HFFc6 (cell line): ENCODE results near the gene PRRX2. TPM values are rescaled to one million over a fixed set of nuclear protein-coding genes. Genes with fewer than 3 reads are reported as not detected.
"Not testable (repeated sequence)": the region's sequence is repeated elsewhere in the genome, so short reads cannot be mapped to it uniquely, and the experiment has no call there.

Experiments
- DNase-seq: peaks from one replicate; pipeline ENCODE4 v3.0.0-alpha.2; 2018
- H3K27ac Mint-ChIP-seq: 2 replicates; pipeline ENCODE4 v1.8.0; 2020; ENCODE audit warnings: mild to moderate bottlenecking, mixed read lengths
- H3K27me3 Mint-ChIP-seq: 2 replicates; pipeline ENCODE4 v1.8.0; 2021; ENCODE audit warnings: mild to moderate bottlenecking, moderate library complexity, mixed read lengths; ENCODE audit not compliant: insufficient read depth
- H3K36me3 Mint-ChIP-seq: 2 replicates; pipeline ENCODE4 v1.8.0; 2021; ENCODE audit warnings: low read depth, mixed read lengths
- H3K4me1 Mint-ChIP-seq: 2 replicates; pipeline ENCODE4 v1.8.0; 2020; ENCODE audit warnings: low read depth, mixed read lengths
- H3K4me3 Mint-ChIP-seq: 2 replicates; pipeline ENCODE4 v1.8.0; 2020; ENCODE audit warnings: mild to moderate bottlenecking, moderate library complexity, mixed read lengths
- H3K9me3 Mint-ChIP-seq: 2 replicates; pipeline ENCODE4 v1.8.0; 2020; ENCODE audit warnings: mild to moderate bottlenecking, mixed read lengths
- total RNA-seq, 6 experiments: library from RNA; stranded (reverse); fragmentation: NEBNext Ultra II Directional; extraction: Animal tissue kit (Norgen Biotek cat#: 25700); gene quantifications; 2 replicates in 1 of 6; 3 replicates in 5 of 6; pipeline ENCODE4 v1.2.3, GENCODE V29; 2021
- TF ChIP-seq, protein P1 (sequence below): fragments of 200-600 bp; sonication (generic); IDR thresholded peaks from 2 replicates; pipeline ENCODE4 v1.5.0; 2021; ENCODE audit warnings: antibody characterized with exemption, mild to moderate bottlenecking

The PRRX2 gene
- total RNA-seq, 6 experiments from 2014 or later = 34.0 to 113 (median 102) TPM

DNA sequence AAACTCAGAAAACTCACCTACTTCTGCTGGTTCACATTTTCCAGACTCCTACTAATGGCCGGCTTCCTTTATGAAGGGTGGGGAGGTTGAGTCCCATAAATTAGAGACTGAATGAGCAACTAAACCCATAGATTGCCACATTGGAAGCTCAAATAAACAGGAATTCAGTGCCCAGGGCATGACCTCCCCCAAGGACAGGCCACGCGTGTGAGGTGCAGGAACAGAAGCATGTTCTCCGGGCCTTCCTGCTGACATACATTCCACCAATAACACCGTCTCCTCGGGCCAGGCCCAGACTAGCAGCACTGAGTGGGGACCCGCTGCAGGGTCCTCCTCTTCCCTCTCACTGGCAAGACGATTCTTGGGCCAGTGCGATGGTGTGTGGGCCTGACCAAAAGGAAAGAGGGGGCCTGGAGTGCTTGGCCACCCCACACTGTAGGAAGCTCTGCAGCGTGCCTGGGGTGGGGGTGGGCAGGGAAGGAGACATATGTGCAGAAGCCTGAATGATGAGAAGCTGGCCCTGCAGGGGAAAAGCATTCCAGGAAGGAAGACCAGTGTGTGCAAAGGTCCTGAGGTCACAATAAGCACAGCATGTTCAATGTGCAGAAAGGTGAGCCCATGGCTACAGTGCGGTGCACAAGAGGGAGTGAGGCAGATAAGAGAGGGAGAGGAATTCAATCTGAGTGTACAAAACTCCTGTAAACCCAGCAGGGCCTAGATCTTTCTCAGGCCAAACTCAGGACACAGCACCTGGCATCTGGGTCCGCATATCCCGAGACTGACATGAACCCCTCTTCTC lies 75.4 kb downstream of the PRRX2 start:
- TF ChIP-seq, protein P1, sequence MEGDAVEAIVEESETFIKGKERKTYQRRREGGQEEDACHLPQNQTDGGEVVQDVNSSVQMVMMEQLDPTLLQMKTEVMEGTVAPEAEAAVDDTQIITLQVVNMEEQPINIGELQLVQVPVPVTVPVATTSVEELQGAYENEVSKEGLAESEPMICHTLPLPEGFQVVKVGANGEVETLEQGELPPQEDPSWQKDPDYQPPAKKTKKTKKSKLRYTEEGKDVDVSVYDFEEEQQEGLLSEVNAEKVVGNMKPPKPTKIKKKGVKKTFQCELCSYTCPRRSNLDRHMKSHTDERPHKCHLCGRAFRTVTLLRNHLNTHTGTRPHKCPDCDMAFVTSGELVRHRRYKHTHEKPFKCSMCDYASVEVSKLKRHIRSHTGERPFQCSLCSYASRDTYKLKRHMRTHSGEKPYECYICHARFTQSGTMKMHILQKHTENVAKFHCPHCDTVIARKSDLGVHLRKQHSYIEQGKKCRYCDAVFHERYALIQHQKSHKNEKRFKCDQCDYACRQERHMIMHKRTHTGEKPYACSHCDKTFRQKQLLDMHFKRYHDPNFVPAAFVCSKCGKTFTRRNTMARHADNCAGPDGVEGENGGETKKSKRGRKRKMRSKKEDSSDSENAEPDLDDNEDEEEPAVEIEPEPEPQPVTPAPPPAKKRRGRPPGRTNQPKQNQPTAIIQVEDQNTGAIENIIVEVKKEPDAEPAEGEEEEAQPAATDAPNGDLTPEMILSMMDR = no peak
- peaks cover 15% of the 10 kb centered on the region for H3K4me1 Mint-ChIP-seq
- no peak for DNase-seq
- H3K27ac Mint-ChIP-seq = no peak overlapping the region
- H3K36me3 Mint-ChIP-seq = peaks cover 4% of the 10 kb centered on the region; the same call in 1 of the 2 replicates
- H3K4me3 Mint-ChIP-seq = no peak overlapping the region
- no peaks in the 10 kb centered on the region for H3K9me3 Mint-ChIP-seq
- H3K27me3 Mint-ChIP-seq = peaks cover 2% of the 10 kb centered on the region; the same call in 1 of the 2 replicates

DNA sequence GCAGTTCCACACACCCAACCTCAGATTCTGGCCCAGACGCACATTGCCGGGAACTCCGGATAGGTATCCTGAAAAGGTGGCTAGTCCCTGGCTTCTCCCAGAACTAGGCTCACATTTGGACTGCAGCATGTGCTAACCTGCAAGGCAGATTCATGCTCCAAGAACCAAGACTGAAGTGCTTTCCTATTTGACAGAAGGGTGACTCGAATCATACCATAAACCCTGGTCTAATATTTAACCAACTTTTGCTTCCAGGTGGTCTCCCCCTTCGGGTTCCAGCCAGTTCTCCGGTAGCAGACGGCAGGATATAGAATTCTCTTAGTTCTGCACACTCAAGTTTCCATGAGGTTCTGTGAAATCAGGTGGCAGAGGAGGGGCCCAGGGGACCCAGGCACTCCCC lies 79.8 kb downstream of the PRRX2 start:
- no peak overlapping the region for H3K27ac Mint-ChIP-seq
- no peak overlapping the region for H3K4me3 Mint-ChIP-seq
- H3K36me3 Mint-ChIP-seq = peaks cover 4% of the 10 kb centered on the region; the same call in 1 of the 2 replicates
- H3K9me3 Mint-ChIP-seq = no peaks in the 10 kb centered on the region
- TF ChIP-seq, protein P1 = no peak
- H3K27me3 Mint-ChIP-seq = peaks cover 2% of the 10 kb centered on the region; the same call in 1 of the 2 replicates
- no peak for DNase-seq
- H3K4me1 Mint-ChIP-seq = peaks cover 41% of the 10 kb centered on the region

DNA sequence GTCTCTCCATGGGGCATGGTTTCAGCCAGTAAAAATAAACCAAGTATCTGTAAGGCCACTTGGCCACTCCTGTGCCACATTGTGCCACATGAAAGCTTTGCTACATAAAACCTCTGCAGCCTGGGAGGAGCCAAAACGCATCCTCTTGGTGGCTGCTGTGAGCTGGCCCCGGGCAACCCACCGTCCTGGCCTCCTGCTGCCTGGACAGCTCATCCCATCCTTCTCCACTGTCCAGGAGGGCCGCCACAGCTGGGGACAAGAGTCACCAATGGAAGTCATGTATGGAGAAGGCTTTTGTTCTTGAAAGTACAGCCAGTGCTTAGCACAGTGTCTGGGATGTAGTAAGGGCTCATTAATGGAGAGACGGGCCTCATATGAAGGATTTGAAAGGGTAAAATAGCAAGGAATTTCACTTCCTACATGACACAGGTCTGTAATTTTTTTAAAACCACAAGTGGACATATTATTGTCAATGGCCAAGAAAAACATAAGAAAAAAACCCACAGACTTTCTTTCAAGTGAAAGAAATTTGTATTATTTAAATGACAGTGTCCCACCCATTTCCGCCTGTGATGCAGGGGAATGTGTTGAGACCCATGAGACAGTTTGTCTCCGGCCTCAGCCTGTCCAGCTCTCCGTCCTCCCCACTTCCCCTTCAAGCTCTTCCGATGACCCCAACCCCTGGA lies 80.8 kb downstream of the PRRX2 start:
- H3K27ac Mint-ChIP-seq = no peak overlapping the region

DNA sequence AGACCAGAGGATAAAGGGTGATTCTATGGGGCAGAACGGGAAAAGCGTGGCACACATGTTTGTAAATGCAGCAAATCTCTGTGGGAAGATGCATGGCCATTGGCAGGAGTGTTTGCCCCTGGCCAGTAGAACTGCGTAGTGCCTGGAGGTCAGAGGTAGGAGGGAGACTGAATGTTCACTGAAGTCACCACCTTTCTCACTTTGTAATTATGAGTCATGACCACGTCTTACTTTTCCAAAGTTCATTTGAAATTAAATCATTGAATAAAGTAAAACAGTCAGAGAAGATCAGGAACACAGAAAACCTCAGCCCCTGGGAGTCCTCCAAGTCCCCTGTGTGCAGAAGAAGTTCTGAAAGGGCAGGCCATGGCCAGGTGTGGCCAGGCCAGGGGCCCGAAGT lies 82.8 kb downstream of the PRRX2 start:
- TF ChIP-seq, protein P1 = no peak
- Mint-ChIP-seq H3K36me3 (peaks cover 4% of the 10 kb centered on the region; the same call in 1 of the 2 replicates), H3K9me3 (no peaks in the 10 kb centered on the region), H3K4me1 (peaks cover 60% of the 10 kb centered on the region), H3K4me3 (no peak overlapping the region), H3K27me3 (no peaks in the 10 kb centered on the region), H3K27ac (no peak overlapping the region)
- DNase-seq = no peak

More for the DNA sequence above, 80.8 kb downstream of the PRRX2 start:
- peaks cover 4% of the 10 kb centered on the region; the same call in 1 of the 2 replicates for H3K36me3 Mint-ChIP-seq
- H3K9me3 Mint-ChIP-seq = no peaks in the 10 kb centered on the region
- no peak overlapping the region for H3K4me3 Mint-ChIP-seq
- peaks cover 49% of the 10 kb centered on the region for H3K4me1 Mint-ChIP-seq
- no peaks in the 10 kb centered on the region for H3K27me3 Mint-ChIP-seq
- DNase-seq = no peak
- TF ChIP-seq, protein P1 = no peak

DNA sequence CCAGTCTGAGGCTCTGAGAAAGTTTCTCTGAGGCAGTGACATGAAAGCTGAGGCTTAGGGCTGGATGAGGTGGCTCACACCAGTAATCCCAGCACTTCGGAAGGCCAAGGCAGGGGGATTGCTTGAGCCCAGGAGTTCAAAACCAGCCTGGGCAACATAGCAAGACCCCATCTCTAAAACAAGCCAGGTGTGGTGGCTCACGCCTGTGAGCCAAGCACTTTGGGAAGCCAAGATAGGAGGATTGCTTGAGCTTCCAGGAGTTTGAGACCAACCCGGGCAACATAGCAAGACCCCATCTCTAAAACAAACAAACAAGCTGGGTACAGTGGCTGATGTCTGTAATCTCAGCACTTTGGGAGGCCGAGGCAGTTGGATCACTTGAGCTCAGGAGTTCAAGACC lies 83.6 kb downstream of the PRRX2 start:
- Mint-ChIP-seq H3K27ac (0 out of 2 replicates have a peak overlapping the region, but pooled peaks have one; percentile 81), H3K4me1 (peaks cover 65% of the 10 kb centered on the region)
- DNase-seq, H3K9me3 Mint-ChIP-seq, H3K4me3 Mint-ChIP-seq, H3K27me3 Mint-ChIP-seq, H3K36me3 Mint-ChIP-seq: not testable (repeated sequence)

DNA sequence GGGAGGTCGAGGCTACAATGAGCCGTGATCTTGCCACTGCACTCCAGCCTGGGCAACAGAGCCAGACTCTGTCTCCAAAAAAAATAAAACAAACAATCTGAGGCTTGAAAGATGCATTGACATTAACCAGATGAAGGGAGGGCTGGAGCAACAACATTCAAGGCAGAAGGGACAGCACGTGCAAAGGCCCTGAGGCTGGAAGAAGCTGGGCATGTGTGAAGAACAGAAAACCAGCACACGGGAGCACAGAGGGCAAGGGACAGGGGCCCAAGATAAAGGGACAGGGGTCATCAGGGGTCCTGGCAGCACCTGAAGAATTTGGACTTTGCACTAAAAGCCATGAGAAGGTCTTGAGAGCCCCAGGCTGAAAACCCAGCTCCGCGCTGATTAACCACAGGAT lies 84.1 kb downstream of the PRRX2 start:
- Mint-ChIP-seq H3K9me3 (no peaks in the 10 kb centered on the region), H3K4me3 (peak overlapping the region; percentile 20; the same call in 1 of the 2 replicates), H3K27me3 (no peaks in the 10 kb centered on the region; the same call in 1 of the 2 replicates), H3K27ac (peak overlapping the region; percentile 81), H3K36me3 (no peaks in the 10 kb centered on the region), H3K4me1 (peaks cover 65% of the 10 kb centered on the region)
- DNase-seq = no peak
- TF ChIP-seq, protein P1 = no peak
